ENCODE measurements around the gene DPCD.

DNA sequence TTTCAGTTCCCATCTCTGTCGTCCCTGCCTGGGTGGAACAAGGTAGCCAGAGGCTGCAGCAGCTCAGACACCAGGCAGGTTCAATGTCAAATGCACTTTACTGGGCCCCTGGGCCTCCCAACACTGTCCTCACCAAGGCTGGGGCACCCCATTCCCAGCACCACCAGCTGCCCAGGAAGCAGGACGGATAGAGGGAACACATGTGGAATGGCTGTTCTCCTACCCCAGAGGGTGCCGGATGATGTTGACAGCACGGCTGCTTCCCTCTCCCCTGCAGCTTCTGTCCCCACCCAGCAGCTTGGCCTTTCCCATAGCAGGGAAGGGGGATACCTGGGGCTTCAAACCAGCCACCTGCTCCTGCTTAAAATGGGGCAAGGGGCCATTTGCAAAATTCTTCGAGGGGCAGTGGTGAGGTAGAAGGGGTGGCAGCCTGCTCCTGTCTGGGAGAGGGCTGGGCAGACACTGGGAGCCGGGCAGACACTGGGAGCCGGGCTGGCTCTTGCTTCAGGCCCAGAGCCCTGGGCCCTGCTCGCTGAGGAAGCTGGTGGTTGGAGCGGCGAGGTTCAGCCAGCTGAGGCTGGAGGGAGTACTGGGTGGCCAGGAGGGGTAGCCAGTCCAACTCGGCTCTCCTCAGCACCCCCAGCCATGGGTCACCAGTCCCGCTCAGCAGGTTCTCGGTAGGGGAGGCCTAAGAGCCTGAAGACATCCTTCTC lies 9.2 kb upstream of the DPCD start:
- no peak for TF ChIP-seq CTCF (IDR thresholded peaks at IDR 0.05)
- no peak for TF ChIP-seq POLR2AphosphoS5 (IDR thresholded peaks at IDR 0.05)

Data from gastroesophageal sphincter (tissue), 3 donors.